HG02623 (cell line): ENCODE data around the gene ST8SIA2.
"Not testable (repeated sequence)": the region's sequence is repeated elsewhere in the genome, so short reads cannot be mapped to it uniquely, and the experiment has no call there.

Experiments used
- ATAC-seq: cut with Tn5 transposase; IDR thresholded peaks from one replicate; pipeline ENCODE4 v1.9.1; 2021; ENCODE audit warnings: moderate library complexity; ENCODE audit not compliant: unreplicated experiment

The ST8SIA2 gene

GRCh38 chr15:92435145-92435544 lies 41.5 kb downstream of the ST8SIA2 start:
- no peak for ATAC-seq

- no peak for ATAC-seq
These were observed 44.8 kb downstream of the ST8SIA2 start for GRCh38 chr15:92438471-92438870.

DNA sequence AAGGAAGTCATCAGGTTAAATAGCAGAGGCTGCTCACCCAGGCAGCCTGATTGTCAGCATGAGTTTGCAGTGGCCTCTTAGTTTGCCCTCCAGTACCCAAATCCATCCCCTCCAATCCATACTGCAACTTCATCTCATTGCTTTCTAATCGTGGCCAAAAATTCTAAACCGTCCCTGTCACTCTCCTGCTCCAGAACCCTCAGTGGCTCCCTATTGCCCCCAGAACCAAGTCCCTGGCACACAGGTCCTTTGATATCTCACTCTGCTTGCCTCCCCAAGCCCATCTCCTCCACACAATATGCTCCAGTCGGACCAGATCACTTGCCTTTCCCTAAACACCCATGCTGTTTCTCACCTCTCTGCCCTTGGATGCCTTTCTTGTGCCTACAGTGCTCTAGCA lies 49.7 kb downstream of the ST8SIA2 start:
- ATAC-seq = no peak

- ATAC-seq = no peak
These were observed 51.0 kb downstream of the ST8SIA2 start for GRCh38 chr15:92444631-92445030.

DNA sequence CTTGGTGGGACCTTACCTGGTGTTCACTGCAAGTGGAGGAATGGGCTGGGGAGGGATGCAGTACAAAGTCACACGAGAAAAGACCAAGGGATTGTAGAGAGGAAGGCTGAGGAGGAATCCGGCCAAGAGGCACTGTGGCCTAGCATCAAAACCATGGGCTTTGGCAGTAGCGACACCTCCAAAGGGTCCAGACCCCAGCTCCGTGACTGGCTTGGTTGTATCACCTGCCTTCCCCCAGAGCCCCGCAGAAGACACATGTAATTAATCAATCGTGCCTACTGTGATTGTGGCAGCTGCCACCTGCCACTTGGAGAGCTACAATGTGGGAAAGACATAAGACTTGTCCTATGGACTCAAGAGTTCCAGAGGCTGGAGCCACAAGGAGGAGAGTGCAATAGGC lies 54.7 kb downstream of the ST8SIA2 start:
- ATAC-seq = no peak

GRCh38 chr15:92449476-92449875 lies 55.8 kb downstream of the ST8SIA2 start:
- ATAC-seq = no peak

DNA sequence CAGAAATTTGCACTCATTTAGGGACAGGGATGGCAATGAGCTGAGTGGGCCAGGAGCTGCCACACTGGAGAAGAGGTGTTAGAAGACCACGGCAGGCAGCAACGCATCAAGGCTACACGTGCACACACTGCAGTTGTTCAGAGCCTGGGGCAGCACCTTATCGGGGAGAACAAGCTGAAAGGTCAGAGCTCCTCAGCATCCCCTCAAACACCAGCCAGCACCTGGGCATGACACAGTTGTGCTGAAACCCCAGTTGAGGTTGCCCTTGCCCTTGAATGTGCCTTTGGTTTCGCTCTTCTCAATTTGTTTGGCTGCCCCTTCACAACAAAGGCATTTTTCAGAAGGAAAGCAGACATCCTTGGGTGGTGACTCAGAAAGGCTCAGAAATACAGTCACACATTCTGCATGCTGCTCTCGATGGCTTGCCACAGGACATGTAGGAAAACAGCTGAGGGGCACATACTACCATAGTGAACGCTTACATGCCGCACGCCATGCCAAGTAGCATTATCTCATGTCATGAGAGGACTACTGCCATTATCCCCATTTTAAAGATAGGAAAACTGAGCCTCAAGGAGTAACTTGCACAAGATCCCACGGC lies 57.6 kb downstream of the ST8SIA2 start:
- ATAC-seq = no peak

DNA sequence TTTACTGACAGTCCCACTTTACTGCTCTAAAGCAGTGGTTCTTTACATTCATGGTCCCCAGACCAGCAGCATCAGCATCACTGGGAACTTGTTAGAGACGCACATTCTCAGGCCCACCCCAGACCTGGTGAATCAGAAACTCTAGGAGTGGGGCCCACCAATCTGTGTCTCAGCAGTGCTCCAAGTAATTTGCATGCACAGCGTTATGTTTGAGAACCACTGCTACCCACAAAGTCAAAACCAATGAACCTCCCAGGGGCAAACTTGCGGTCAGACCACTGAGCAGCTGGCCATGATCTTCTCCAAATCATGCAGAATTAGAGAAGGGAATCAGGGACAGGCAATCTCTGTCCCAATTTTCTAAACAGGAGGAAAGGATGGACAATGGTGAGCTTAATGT lies 58.5 kb downstream of the ST8SIA2 start:
- no peak for ATAC-seq

DNA sequence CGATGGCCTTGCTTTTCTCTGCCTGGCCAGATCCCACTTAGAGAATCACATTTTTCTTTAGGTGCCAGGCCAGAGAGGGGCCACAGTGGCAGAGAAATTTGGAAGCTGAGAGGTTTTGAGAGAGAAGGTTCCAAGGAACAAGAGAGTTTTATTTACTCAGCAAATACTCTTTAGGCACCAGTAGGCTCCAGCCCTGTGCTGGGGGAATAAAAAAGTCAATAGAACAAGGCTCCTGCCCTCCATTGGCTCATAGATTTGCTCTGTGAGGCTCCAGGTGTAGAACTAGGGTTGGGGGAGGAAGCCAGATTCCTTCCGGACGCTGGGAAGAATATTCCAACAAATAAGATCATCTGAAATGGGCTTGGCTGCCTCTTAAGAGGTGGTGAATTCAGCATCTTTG lies 59.9 kb downstream of the ST8SIA2 start:
- no peak for ATAC-seq

DNA sequence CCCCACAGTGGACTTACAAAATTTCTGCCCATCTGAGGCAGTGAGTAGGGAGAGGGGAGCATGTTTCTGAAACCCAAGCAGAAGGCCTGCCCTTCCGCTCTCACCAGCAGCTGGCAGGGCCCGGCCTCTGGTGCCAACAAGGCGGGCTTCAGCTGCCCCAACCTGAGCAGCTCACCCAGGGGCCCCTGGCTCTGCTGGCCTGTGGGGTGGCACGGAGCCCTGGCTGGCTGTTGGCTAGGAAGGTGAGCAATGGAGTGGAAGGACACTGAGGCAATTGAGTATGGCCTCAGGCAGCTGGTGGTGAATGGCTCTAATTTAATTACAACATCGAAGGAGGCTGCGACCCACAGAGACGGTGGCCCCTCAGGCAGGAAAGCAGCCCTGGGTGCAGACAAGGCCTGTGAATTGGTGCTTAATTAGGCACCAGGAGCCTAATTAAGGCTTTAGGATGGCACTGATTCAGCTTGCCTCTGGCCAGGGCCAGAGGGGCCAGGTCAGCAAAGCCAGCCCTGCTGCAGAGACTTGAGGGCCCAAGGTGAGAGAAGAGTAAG lies 60.9 kb downstream of the ST8SIA2 start:
- ATAC-seq = no peak

GRCh38 chr15:92455271-92455670 lies 61.6 kb downstream of the ST8SIA2 start:
- no peak for ATAC-seq

- no peak for ATAC-seq
These were observed 63.9 kb downstream of the ST8SIA2 start for GRCh38 chr15:92457471-92458041.

DNA sequence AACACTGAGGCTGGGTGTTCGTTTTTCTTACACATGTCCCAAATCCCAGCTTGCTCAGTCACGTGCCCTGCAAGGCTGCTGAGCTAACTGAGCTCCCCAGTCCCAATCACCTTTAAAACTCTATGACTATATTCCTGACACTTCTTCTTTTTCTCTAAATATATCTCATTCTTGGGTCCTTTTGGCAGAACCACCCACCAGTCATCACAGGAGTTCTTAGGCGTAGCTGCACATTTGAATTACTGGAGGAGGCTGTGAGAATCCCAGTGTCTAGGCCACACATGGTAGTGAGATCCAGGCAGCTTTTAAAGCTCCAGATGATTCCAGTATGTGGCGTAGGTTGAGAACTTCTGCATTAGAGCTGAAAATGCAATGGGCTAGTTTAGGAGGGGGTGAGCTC lies 66.3 kb downstream of the ST8SIA2 start:
- no peak for ATAC-seq

DNA sequence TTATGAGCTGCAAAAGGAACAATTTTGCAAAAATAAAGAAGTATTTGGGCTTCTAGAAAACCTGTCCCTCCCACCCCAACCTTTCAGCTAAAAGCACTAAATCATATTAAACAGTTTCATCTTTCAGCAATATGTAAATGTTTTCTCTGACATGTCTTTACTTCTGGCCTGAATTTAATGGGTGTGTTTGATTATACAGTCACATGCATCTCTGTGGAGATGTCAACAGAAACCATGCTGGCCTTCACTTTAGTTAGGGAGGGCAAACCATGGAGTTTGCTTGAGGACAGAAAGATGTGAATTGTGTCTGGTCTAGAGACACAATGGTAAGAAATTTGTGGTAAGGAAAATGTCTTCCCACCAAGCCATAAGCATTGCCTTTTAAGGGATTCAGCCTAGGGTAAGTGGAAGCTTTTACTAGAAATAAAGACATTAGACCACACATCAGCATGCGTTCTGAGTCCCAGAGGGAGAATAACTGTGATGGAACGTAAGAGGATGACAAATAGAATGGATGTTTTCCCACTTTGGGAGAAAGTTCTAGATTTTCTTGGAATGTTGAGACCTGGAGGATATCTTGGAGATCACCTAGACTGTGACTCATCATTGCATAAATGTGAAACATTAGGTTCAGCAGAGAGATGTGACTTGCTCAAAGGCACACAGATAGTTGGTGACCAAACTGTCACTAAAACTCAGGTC lies 68.9 kb downstream of the ST8SIA2 start:
- no peak for ATAC-seq

- no peak for ATAC-seq
These were observed 69.7 kb downstream of the ST8SIA2 start for GRCh38 chr15:92463352-92463751.

DNA sequence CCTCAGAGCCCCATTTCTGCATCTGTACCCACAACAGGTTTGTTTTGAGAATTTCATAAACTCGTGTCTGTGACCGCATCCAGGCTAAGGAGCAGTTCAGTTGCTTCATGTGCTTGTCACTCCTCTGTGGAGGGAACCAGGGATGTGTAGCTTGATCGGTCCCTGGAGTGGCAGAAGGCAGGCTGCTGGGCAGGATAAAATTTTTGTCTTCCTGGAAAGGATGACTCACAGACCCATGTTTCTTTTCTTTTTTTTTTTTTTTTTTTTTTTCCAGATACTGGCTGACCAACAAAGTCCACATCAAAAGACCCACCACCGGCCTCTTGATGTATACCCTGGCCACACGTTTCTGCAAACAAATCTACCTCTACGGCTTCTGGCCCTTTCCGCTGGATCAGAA lies 70.1 kb downstream of the ST8SIA2 start:
- ATAC-seq = no peak

GRCh38 chr15:92466834-92467233 lies 73.2 kb downstream of the ST8SIA2 start:
- ATAC-seq = no peak

DNA sequence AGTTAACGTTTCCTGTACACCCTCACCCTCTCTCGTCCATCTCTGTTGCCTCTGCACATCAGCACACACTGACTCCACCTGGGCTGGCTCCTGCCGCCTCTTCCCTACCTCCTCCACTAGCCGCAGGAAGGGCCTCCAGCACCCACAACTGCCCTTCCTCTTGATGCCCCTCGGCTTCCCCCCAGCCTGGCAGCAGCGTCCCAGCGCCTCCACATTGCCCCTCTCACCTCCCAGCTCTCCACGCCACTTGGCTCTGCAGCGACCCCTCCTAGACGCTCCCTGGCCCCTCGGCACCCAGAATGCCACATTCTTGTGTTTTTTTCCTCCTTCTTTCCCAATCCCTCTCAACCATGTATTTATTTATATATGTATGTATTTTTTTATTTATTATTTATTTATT lies 73.6 kb downstream of the ST8SIA2 start:
- no peak for ATAC-seq

- ATAC-seq = no peak
These were observed 75.3 kb downstream of the ST8SIA2 start for GRCh38 chr15:92468991-92469390.

- no peak for ATAC-seq
These were observed 77.6 kb downstream of the ST8SIA2 start for GRCh38 chr15:92471288-92471687.

DNA sequence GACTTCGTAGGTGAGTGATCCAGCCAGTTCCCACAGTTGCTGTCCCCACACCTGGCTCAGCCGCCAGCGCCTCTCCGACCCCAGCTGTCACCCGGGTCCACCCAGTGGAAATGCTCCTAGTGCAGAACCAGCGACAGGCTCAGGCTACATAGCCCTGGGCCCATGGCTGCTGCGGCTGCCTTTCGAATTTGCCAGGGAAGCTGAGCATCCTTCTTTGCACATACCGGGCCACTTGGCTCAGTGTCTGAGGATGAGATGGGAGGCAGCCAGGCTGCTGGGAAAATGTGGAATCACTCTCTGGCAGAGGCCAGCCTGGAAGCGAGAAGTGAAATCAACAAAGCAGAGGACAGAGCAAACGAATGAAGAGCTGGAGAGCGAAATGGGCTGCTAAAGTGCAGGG lies 80.1 kb downstream of the ST8SIA2 start:
- ATAC-seq = no peak

- ATAC-seq = not testable (repeated sequence)
These were observed 86.0 kb downstream of the ST8SIA2 start for GRCh38 chr15:92479730-92480129.
